HPDE6-E6E7 (cell line): ENCODE measurements around the gene WSCD1.

Experiments used
- DNase-seq: peaks from one replicate; pipeline ENCODE4 v3.0.0; 2011; ENCODE audit warnings: missing footprints; ENCODE audit errors: extremely low spot score

Gene WSCD1

DNA sequence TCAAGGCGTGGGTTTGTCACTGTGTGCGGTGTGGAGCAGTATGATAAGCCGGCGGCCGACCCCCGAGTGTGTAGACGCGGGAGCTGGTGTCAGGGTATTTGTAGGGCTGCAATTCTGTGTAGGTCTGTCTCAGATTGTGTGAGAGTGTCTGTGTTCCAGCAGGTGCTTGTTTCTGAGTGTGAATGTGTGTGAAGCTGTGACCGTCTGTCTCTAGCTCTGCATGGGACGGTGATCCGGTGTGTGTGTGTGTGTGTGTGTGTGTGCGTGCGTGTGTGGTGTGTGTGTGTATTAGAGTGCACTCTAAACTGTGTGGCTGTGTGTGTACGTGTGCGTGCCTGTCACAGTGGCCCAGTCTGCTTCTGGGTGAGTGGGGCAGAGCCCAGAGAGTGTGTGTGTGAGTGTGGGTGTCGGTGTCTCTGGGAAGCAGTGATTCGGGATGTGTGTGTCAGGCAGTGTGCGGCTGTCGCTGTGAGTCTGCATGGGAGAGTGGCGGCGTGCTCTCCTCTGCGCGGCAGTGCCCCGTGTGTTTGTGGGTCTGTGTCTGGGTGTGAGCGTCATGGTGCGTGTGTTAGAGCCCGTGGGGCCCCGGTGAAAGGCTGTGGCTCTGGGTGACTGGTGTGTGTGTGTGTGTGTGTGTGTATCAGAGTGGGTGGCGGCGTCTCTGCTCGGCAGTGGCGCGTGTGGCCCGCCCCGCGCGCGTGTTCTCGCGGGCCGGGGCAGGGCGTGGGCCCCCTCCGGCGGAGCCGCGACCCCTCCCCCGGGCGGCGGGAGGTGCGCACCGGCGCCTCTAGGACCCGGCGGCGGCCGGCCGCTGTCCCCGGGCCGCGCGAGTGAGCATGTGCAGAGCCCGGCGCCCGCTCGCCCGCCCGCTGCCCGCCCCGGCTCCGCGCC lies at the start of gene WSCD1:
WSCD1 (plus strand) TSS at position 841 of the 891 bp plus-strand sequence. CDS start 10,280 bp downstream, outside the sequence.
- DNase-seq = no peak

DNA sequence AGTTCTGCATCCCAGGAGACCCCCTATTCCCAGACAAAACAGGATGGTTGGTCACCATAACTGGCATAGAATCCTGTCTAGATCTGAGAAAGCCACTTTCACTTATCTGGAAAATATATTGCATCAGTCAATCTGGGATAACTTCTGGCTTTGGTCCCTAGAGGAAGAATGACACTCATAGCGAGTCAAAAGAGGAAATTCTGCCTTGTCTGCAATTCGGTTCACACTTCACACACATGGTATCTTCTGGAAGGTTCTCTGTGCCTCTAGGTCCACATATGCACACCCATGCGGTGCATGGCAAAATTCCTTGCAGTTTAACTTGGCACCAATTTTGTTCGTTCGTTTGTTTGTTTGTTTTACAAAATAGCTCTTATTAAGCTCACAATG lies 49.2 kb upstream of the WSCD1 start:
- no peak for DNase-seq

DNA sequence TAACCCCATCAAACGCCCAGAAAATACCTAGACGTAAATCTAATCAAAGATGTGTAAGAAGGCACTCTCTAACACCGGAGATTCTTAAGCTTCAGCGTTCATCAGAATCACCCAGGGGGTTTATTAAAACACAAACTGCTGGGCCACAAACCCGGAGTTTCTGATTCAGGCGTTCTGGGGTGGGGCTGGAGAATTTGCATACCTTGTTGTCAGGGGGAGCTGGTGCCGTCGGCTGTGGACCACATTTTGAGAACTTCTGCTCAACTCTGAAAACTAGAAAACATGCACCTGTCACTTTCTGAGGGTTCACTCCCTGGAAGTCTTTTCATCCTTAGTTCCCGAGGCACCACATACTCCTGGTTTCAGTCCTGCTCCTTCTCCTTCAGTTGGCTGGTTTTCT lies 48.6 kb upstream of the WSCD1 start:
- DNase-seq = no peak

DNA sequence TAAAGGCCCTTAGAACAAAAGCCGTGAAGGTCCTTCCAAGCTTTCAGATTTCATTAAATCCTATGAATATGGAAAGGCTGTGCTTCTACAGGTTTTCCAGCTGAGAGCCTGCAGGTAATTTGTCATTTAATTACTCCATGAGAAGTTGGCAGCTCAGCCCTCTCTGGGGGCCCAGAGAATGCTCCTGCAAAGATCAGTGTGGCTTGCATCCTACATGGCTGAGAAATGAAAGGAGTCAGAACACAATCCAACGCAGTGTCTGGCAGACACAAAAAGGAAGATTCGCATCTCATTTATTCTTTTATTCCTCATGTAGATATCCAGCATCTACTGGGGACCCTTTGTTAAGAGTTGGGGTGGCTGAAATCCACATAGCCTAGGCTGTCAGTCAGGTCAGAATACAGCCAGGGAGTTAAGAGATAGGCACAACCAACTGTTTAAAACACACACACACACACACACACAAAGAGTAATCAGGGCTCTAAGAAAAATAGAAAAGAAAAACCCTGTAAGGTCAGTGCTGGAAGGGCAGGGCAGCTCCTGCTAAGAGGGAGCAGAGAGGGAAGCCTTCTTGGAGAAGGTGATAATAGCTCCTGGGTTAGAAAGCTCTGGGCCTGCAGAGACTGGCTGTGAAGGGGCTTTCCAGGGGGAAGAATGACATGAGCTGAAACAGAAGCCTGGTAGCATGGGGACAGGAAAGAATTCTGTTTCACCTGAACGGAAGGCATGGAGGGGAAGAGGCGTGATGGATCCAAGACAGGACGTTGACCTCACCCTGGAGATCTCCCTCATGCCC lies 46.9 kb upstream of the WSCD1 start:
- DNase-seq = no peak

DNA sequence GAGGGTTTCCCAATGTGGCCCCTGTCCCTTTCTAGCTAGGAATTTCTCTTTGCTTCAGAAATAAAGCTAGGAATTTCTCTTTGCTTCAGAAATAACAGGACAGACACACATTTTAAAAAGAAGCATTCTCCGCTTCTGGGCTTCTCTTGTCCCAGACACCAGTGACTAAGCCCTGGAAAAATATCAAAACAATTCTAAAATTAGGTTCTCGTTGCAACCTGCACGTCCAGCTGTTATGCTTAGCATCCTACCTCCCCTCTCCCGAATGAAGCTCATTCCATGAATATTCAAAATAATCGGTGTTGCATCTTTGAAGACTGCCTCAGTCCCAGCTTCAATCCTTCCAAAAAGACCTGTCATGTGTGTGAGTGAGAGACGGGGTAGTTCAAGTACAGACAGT lies 45.6 kb upstream of the WSCD1 start:
- DNase-seq = no peak

DNA sequence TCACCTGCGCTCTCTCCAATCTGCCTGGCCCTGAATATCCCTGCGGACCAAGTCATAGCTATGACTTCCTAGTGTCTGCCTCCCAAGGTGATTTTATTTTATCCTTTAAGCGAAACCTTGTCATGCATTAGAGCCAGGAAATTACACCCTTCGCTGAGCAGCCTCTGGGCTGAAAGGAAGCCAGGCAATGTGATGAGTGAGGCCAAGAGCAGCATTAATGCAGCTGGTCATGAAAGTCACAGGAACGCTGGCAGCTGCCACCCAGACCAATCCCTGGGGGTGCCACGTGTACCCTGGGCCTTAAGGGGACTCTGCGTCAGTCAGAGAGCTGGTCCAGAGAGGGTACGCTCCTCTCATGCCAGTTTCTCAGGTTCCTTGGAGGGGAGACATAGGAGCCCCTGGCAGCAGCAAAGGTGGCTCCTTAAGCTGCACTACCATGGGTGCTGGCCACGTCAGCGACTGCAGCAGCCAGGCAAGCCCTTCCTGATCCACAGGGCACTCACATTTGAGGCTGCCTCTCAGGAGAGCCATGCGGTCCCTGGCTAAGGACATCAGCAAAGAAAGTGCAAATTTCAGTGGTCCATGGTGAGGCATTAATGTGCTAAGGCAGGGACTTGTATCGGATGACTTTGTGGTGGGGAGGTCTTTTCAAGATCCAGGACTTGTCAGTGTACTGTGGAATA lies 42.7 kb upstream of the WSCD1 start:
- DNase-seq = no peak

DNA sequence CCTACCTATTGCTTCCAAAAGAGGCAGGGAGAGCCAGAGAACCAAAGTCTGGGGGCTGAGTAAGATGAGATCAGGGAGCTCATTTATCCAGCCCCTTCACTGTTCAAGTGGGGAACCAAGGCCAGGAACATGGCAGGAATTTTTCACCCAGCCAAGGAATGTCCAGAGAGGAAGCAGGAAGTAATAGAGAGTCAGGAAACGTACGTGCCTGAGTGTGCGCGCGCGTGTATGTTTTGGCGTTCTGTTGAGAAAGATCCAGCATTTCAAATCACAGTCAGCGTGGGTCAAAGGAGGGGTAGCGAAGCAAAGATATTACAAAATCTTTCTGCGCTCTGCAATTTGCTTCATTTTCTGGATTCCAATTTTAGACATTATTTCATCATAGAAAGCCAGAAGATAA lies 41.9 kb upstream of the WSCD1 start:
- no peak for DNase-seq

DNA sequence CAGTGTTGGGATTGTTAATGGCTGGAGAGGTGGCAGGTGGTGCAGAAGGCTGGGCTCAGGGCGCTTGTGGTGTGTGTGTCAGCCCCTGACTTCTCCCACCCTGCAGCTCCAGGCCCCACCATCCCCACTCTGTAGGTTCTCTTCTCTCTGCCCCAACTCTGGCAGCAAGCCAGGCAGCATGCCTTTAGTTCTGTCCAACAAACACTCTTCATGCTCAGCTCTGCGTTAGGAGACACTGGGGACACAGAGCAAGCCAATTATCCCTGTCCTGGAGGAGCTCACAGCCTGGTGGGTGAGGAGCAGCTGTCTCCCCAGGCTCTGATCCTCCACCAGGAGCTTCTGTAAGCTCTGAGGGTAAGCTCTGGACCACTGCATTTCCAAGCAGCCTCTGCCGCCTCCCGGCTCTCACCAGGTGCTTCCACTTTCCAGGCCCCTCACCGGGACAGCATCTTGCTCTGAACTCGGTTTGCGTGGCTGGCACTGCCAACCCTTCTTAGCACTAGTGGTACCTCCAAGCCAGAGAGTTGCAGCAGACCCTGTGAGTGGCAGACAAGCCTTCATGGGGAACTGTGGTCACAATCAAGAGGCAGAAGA lies 34.3 kb upstream of the WSCD1 start:
- DNase-seq = no peak

DNA sequence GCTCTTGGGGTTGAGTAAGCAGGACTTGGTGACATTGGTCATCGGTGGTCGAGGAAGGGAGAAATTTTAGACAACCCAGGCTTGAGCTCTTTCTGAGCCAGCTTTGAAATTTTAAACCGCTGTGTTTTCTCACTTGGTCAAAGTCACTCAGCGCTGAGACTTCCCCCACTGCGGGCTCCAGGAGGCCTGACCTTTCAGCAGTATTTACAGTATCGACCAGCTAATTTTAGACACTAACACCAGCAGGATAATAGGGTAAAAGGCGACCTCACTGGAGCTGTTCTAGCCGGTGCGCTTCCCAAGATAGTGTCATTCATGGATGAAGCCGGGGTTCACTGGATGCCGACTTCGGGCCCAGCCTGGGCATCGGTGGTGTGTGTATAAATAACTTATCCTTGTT lies 29.7 kb upstream of the WSCD1 start:
- DNase-seq = no peak

DNA sequence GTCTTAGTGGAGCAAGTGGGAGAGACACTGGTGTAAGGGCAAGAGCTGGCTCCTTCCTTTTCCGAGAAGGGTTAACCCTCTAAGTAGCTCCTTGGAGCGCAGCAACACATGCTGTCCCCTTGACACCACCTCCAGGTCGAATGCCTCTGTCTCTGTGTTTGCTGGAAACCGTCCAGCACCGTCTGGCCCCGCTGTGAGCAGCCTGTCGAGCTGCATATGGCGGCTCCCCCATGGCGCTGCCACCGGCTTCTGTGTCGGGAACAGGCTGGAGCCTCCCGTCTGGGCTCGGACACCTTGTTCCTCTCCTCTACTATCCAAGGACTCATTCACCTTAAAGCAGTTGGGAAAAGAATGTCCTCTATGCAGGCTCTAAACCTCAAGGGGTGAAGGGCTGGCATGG lies 28.9 kb upstream of the WSCD1 start:
- no peak for DNase-seq

DNA sequence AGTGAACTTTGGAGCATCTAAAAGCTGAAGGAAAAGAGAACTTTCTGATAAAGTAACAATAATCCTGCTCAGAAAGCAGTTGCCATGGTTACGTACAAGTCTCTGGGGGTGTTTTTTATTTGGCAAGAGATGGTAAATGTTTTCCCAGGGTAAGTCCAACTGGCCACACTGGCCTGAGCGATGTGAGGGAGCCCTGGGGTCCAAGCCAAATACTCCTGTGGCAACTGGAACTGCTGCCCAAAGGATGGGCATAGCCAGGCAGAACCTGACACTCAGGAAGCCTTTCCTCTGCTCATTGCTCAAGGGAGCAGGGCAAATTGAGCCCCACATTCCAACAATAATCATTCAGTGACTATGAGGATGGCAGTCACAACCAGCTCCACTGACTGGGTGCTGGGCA lies 26.8 kb upstream of the WSCD1 start:
- no peak for DNase-seq

DNA sequence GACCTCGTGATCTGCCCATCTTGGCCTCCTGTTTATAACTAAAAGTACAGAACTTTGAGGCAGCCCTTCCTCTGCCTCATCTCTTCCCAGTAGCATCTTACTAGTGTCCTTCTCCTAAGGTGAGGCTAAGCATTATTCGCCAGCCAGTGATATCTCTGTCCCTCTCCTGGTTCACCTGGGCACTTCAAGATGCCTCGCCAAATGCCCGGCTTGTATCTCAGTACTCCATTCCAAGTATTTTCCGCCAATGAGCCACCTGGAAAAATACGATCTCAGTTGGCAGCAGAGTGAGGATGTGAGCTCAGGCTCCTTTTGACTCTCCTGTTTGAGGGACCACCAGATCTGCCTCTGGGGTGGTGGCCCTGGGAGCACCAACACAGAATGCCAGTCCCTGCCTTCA lies 25.9 kb upstream of the WSCD1 start:
- no peak for DNase-seq

DNA sequence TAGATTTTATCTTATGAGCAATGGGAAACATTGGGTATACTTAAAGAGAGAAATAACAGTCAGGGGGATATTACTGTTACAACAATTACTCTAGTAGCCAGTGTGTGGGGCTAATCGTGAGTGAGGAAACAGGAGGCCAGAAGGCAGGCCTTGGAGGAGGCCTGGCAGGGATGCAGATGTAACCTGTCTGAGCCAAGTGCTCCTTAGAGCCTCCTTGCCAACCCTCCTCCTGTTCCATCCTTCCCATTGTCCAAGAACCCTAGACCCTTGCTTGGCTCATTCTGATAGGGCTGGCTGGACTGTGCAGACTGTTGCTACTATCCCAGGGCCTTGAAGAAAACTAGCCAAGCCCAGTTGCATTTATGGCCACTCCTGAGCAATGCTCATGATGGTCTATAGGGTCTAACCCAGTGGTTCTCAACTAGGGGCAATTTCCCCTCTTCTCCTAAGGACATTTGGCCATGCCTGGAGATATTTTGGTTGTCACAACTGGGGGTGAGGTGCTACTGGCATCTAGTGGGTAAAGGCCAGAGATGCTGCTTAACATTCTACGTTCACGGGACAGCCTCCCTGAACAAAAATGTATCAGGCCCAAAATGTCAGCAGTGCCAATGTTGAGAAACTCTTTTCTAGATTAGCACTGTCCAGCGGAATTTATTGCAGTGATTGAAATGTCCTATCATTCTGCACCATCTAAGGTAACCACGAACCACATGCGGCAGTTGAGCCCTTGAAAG lies 24.4 kb upstream of the WSCD1 start:
- no peak for DNase-seq

DNA sequence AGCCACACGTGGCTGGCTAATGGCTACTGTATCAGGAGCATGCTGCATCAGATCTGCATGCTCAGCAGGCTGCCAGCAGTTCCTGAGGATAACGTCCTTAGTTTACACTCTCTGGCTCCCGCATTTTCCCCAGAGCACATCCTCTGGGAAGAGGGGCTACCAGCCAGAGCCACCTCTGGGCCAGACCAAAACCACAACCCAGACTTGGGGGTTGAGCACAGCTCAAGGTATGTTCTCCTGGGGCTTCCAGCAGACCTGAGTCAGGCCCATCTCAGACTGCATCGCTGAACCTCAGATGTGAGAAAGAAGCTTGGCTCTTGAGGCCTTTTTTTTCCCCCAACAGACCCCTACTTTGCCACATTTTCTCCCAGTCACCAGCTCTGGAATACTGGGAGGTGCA lies 23.7 kb upstream of the WSCD1 start:
- DNase-seq = no peak

DNA sequence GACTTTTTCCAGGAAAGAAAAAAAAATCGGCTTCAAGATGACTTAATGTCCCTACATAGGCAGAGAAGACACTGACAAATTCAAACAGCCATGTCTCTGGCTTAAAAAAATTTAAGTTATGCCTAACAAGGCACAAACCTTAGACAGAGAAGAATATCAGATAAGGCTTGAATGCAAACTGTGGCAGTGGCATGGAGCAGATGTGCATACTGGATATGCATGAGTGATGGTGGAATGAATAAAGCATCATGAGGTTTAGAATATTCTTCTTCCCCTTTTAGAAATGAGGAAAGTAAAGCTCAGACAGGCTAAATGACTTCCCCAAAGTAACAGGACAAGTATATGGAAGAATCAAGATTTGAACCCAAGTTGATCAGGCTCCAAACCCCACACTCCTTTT lies 23.2 kb upstream of the WSCD1 start:
- DNase-seq = no peak

DNA sequence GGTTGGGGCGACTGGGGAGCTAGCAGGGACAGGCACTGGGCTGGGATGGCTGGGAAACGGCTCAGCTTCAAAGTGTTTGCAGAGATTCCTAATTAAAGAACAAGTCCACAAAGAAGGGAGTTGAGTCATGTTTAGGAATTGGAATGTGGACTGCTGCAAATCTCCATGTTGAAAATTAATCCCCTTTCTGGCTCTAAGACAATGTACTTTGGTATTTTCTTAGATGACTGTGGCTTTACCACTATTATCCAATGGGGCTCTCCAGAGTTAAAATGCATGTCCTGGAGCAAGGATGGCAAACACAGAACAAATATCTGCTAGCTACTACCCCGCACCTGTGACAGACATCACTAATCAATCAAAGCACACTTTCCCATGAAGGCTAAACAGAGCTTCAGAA lies 22.2 kb upstream of the WSCD1 start:
- no peak for DNase-seq

DNA sequence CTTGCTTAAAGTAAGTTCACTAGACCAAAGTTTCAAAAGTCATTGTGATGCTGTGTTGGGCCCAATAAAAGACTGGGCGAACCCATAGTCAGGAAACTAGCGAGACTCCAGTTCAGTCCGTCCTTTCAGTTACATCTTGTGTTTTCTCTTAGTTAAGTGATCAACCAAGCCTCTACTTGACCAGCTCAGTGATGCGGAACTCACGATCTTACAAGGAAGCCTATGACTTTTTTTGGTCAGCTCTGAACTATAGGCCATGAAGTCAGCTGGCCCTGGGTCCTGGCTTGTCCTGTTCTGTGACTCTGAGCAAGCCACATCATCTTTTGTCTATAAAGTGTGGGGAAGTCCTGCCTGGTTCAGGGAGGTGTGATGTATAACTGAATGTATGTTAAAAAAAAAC lies 21.7 kb upstream of the WSCD1 start:
- DNase-seq = no peak

DNA sequence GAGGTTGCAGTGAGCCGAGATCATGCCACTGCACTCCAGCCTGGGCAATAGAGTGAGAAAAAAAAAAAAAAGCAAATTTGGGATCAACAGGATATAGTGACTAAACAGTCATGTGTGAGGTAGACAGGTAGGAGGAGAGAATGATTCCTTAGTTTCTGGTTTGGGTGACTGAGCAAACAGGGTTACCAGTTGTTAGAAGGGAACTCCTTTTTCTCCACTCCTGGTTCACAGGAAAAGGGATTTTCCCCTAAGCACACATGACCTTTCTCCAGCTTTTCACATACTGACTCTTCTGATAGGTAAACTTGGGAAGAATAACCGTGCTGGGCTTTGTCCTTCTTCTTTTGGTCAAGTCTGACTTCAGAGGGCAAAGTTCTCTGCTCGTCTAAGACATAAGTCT lies 17.3 kb upstream of the WSCD1 start:
- DNase-seq = no peak

DNA sequence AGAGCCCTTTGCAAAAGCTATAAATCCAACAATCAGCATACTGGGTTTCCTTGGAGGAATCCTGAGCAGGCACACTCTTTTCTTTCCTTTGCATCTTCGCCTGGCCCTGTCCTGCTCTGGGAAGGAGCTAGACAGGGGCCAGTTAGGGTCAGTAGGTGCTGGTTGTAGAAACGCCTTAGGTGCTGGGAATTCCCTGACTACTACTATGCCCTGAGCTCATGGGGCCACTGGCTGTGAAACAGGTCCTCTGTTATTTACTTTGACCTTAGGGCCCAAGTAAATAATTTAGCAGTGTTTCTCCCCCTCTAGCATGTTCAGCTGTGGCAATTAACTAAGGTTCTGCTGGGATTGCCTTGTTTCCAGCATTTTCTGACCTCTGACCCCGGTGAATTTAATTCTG lies 15.8 kb upstream of the WSCD1 start:
- no peak for DNase-seq

DNA sequence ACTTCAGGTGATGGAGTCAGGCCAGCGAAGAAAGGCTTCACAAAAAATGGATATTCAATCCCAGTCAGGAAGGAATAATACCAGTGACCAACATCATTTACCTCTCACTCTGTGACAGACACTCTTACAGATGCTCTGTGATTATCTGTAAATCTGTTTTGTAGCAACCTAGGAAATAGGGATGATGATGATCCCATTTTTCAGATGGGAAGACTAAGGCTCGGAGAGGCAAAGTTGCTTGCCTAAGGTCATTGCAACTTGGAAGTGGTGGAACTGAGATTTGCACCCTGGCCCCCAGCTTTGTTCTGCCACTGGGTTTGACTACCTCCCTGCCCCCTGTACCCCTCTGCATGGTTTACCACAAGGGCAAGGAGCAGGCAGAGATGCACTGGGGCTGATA lies 14.1 kb upstream of the WSCD1 start:
- no peak for DNase-seq

DNA sequence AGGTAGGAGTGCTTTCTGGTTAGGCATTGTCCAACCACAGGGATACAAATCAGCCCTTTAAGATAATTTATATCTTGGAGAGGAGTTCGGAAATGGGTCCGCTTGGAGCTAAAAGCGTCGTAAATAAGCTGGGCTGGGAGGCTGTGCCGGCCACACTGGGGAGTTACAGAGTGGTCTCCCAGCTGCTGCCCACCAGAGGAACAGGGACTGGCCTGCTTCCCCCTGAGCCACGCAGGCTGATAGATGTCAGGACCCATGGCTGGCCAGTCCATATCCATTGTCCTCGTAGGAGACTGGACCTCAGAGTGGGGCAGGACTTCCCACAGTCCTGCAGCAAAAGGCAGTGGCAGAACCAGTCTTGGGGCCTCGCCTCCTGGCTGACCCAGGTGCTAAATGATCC lies 12.6 kb upstream of the WSCD1 start:
- DNase-seq = no peak

DNA sequence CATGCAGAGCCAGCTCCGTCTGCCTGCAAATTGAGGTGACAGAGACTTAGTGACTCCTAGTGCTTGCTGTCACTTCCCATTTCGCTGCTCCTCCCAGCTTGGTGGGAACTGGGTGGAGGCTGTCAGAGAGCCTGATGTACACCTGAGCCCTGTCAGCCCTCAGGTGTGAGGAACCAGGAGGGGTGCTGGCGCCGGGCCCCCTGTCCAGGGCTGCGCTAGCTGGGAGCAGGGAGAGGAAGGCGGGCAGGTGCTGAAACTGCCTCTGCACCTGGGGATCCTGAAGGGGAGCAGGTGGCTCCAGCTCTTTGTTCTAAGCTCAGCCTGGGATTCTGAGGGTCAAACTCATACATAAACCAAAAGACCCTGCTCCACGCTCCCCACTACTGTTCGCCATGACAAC lies 10.8 kb upstream of the WSCD1 start:
- DNase-seq = no peak
